Measurements from ENCODE around the gene CAMTA1. TPM values are rescaled to one million over a fixed set of nuclear protein-coding genes. Genes with fewer than 3 reads are reported as not detected.

Gene CAMTA1
- total RNA-seq, 1 donor from 2014 or later = 47.9 TPM

GRCh38 chr1:7694600-7695496, 909.6 kb downstream of the CAMTA1 start:
- Histone ChIP-seq H3K4me3 (no peak overlapping the region), H3K4me1 (no peaks in the 10 kb centered on the region), H3K36me3 (no peaks in the 10 kb centered on the region), H3K27me3 (ENCODE audit: low read depth) (no peaks in the 10 kb centered on the region), H3K27ac (no peak overlapping the region), H3K9me3 (no peaks in the 10 kb centered on the region)
- DNase-seq (no peak), ATAC-seq (no peak)
- no peak for TF ChIP-seq CTCF (IDR thresholded peaks at IDR 0.05)
- intact Hi-C loops (cut with DNase I) = no loop called here

- intact Hi-C loops (cut with DNase I) = no loop called here
- Histone ChIP-seq H3K9me3 (no peaks in the 10 kb centered on the region), H3K36me3 (no peaks in the 10 kb centered on the region), H3K4me3 (no peak overlapping the region), H3K27me3 (ENCODE audit: low read depth) (no peaks in the 10 kb centered on the region), H3K4me1 (no peaks in the 10 kb centered on the region), H3K27ac (no peak overlapping the region)
- ATAC-seq (no peak), DNase-seq (no peak)
- no peak for TF ChIP-seq CTCF (IDR thresholded peaks at IDR 0.05)
These were observed 910.4 kb downstream of the CAMTA1 start for GRCh38 chr1:7695497-7696117.

- no peaks in the 10 kb centered on the region for H3K36me3 ChIP-seq
- H3K4me1 ChIP-seq = peaks cover 2% of the 10 kb centered on the region
- no peak overlapping the region for H3K4me3 ChIP-seq
- ATAC-seq (no peak), DNase-seq (no peak)
- intact Hi-C loops (cut with DNase I) = no loop called here
- H3K27me3 ChIP-seq (ENCODE audit: low read depth) = peaks cover 1% of the 10 kb centered on the region
- no peak for TF ChIP-seq CTCF (IDR thresholded peaks at IDR 0.05)
- H3K9me3 ChIP-seq = no peaks in the 10 kb centered on the region
- H3K27ac ChIP-seq = no peak overlapping the region
These were observed 913.4 kb downstream of the CAMTA1 start for GRCh38 chr1:7698641-7699040.

- ATAC-seq = no peak
- no peak for DNase-seq
- Histone ChIP-seq H3K9me3 (no peaks in the 10 kb centered on the region), H3K27ac (no peak overlapping the region), H3K27me3 (ENCODE audit: low read depth) (peaks cover 3% of the 10 kb centered on the region), H3K36me3 (no peaks in the 10 kb centered on the region), H3K4me3 (no peak overlapping the region), H3K4me1 (peaks cover 4% of the 10 kb centered on the region)
- TF ChIP-seq CTCF (IDR thresholded peaks at IDR 0.05) = no peak
- intact Hi-C loops (cut with DNase I) = no loop called here
These were observed 917.1 kb downstream of the CAMTA1 start for GRCh38 chr1:7702365-7702764.

GRCh38 chr1:7703321-7704213, 918.3 kb downstream of the CAMTA1 start:
- H3K9me3 ChIP-seq = no peaks in the 10 kb centered on the region
- no peak for DNase-seq
- peak in 1 of 2 donors; percentile 10 for ATAC-seq
- H3K4me3 ChIP-seq = peak overlapping the region; percentile 46
- H3K27ac ChIP-seq = no peak overlapping the region
- TF ChIP-seq CTCF (IDR thresholded peaks at IDR 0.05) = no peak
- peaks cover 4% of the 10 kb centered on the region for H3K4me1 ChIP-seq
- no peaks in the 10 kb centered on the region for H3K36me3 ChIP-seq
- intact Hi-C loops (cut with DNase I) = no loop called here
- H3K27me3 ChIP-seq (ENCODE audit: low read depth) = peaks cover 3% of the 10 kb centered on the region

Data from lower lobe of right lung (tissue), 2 donors.